H1 (cell line): ENCODE measurements around the gene CADM2. TPM values are rescaled to one million over a fixed set of nuclear protein-coding genes. Genes with fewer than 3 reads are reported as not detected.

Source experiments
- CTCF ChIA-PET: fragments of 300-600 bp; sonication (Branson Sonifier 250); formaldehyde crosslinking; loops from one replicate; lab custom pipeline; 2021; ENCODE audit not compliant: partially characterized antibody; lab: Charles Lee
- POLR2A ChIA-PET: fragments of 300-600 bp; sonication (Branson Sonifier 250); formaldehyde crosslinking; loops from one replicate; lab custom pipeline; 2021; ENCODE audit warnings: inconsistent platforms; ENCODE audit not compliant: partially characterized antibody; lab: Charles Lee
- DNase-seq, 2 experiments: peaks; one replicate each; pipeline versions ENCODE4 v3.0.0 to v3.0.0-alpha.2; 2010 to 2022; ENCODE audit warnings: low spot score in 2 of 2, low read depth in 1 of 2, mixed read lengths in 1 of 2
- FAIRE-seq: peaks from 2 replicates; lab custom pipeline; 2011; peaks lifted over from hg19 to GRCh38; lab: Jason Lieb, UNC
- H2AFZ ChIP-seq: 2 replicates; pipeline ENCODE4 v1.8.1; 2012; ENCODE audit warnings: low read length, inconsistent platforms
- H2AK5ac ChIP-seq: 2 replicates; pipeline ENCODE4 v1.6.1; 2013; ENCODE audit warnings: low read depth, low read length
- H2BK120ac ChIP-seq: replicated peaks from 2 replicates; pipeline ENCODE3; 2013; ENCODE audit warnings: low read depth, low read length, inconsistent platforms
- H2BK12ac ChIP-seq: 2 replicates; pipeline ENCODE4 v1.6.1; 2013; ENCODE audit warnings: low read depth, low read length
- H2BK15ac ChIP-seq: 2 replicates; pipeline ENCODE4 v1.6.1; 2013; ENCODE audit warnings: low read length
- H2BK20ac ChIP-seq: 2 replicates; pipeline ENCODE4 v1.6.1; 2013; ENCODE audit warnings: low read length
- H2BK5ac ChIP-seq: 2 replicates; pipeline ENCODE4 v1.6.1; 2013; ENCODE audit warnings: low read depth, low read length
- H3K14ac ChIP-seq: 2 replicates; pipeline ENCODE4 v1.6.1; 2013; ENCODE audit warnings: inconsistent platforms; ENCODE audit not compliant: insufficient read length
- H3K18ac ChIP-seq: 2 replicates; pipeline ENCODE4 v1.6.1; 2013; ENCODE audit warnings: low read length; ENCODE audit errors: extremely low read depth
- H3K23ac ChIP-seq: 2 replicates; pipeline ENCODE4 v1.6.1; 2013; ENCODE audit warnings: inconsistent platforms; ENCODE audit not compliant: insufficient read length
- H3K23me2 ChIP-seq: 2 replicates; pipeline ENCODE4 v1.6.1; 2013; ENCODE audit warnings: low read depth, low read length
- H3K27ac ChIP-seq: 2 replicates; pipeline ENCODE4 v1.6.1; 2011; ENCODE audit warnings: low read depth, low read length, inconsistent platforms
- H3K27me3 ChIP-seq, 4 experiments: replicated peaks in 1 of 4; 1 replicate in 1 of 4; 2 replicates in 3 of 4; pipeline versions ENCODE4 v1.6.1 to v1.8.1; 2011 to 2013; ENCODE audit warnings: low read length in 3 of 4, mild to moderate bottlenecking in 3 of 4, inconsistent platforms in 2 of 4, mixed read lengths in 2 of 4, moderate library complexity in 1 of 4; ENCODE audit not compliant: control insufficient read depth in 3 of 4, insufficient read depth in 3 of 4; ENCODE audit errors: extremely low read depth in 1 of 4
- H3K36me3 ChIP-seq, 4 experiments: 2 replicates each; pipeline versions ENCODE4 v1.6.1 to v1.8.1; 2011 to 2013; ENCODE audit warnings: mild to moderate bottlenecking in 4 of 4, low read length in 3 of 4, moderate library complexity in 2 of 4, control low read depth in 1 of 4, inconsistent platforms in 1 of 4; ENCODE audit not compliant: insufficient read depth in 4 of 4, control insufficient read depth in 2 of 4
- H3K4ac ChIP-seq: replicated peaks from 2 replicates; pipeline ENCODE3; 2013; ENCODE audit warnings: low read length, low read depth, mixed read lengths, inconsistent platforms; ENCODE audit not compliant: insufficient read length
- H3K4me1 ChIP-seq, 4 experiments: replicated peaks in 1 of 4; 1 replicate in 1 of 4; 2 replicates in 3 of 4; pipeline versions ENCODE4 v1.6.1 to v1.8.1; 2011 to 2013; ENCODE audit warnings: low read length in 3 of 4, inconsistent platforms in 2 of 4, mixed read lengths in 1 of 4; ENCODE audit not compliant: insufficient read depth in 4 of 4, control insufficient read depth in 3 of 4
- H3K4me2 ChIP-seq, 2 experiments: 2 replicates each; pipeline versions ENCODE4 v1.6.1 to v1.8.1; 2011 to 2013; ENCODE audit warnings: low read depth in 2 of 2, low read length in 2 of 2, control low read depth in 1 of 2, inconsistent platforms in 1 of 2, mild to moderate bottlenecking in 1 of 2; ENCODE audit not compliant: insufficient read depth in 1 of 2
- H3K4me3 ChIP-seq, 4 experiments: fragments of 200-600, 300-600 bp in 1 of 4; sonication (generic), shearing (Covaris generic), sonication (Bioruptor Twin) in 1 of 4; 2 replicates each; pipeline versions ENCODE4 v1.5.1 to v1.8.1; 2011 to 2016; ENCODE audit warnings: low read length in 4 of 4, low read depth in 3 of 4, control low read depth in 2 of 4, inconsistent platforms in 2 of 4, mild to moderate bottlenecking in 2 of 4, mixed read lengths in 1 of 4, moderate library complexity in 1 of 4; ENCODE audit not compliant: insufficient read depth in 2 of 4; ENCODE audit errors: extremely low read depth in 1 of 4
- H3K56ac ChIP-seq: replicated peaks from 2 replicates; pipeline ENCODE3; 2013; ENCODE audit warnings: low read depth, mild to moderate bottlenecking, mixed read lengths, low read length, inconsistent platforms; ENCODE audit not compliant: insufficient read length
- H3K79me1 ChIP-seq: 2 replicates; pipeline ENCODE4 v1.6.1; 2013; ENCODE audit warnings: low read depth, low read length, control low read depth
- H3K79me2 ChIP-seq, 2 experiments: 2 replicates each; pipeline versions ENCODE4 v1.6.1 to v1.8.1; 2012 to 2013; ENCODE audit warnings: low read length in 2 of 2, mild to moderate bottlenecking in 2 of 2, inconsistent platforms in 1 of 2; ENCODE audit not compliant: insufficient read depth in 2 of 2, control insufficient read depth in 1 of 2
- H3K9ac ChIP-seq, 4 experiments: replicated peaks in 1 of 4; 1 replicate in 1 of 4; 2 replicates in 3 of 4; pipeline versions ENCODE4 v1.6.1 to v1.8.1; 2011 to 2013; ENCODE audit warnings: low read depth in 3 of 4, low read length in 3 of 4, control low read depth in 2 of 4, mild to moderate bottlenecking in 2 of 4, moderate library complexity in 2 of 4, inconsistent platforms in 1 of 4; ENCODE audit errors: extremely low read depth in 1 of 4
- H3K9me3 ChIP-seq, 2 experiments: 2 replicates each; pipeline versions ENCODE4 v1.6.1 to v1.8.1; 2012 to 2013; ENCODE audit warnings: mild to moderate bottlenecking in 2 of 2, moderate library complexity in 2 of 2, control low read depth in 1 of 2, inconsistent platforms in 1 of 2, low read depth in 1 of 2, low read length in 1 of 2, mixed read lengths in 1 of 2; ENCODE audit not compliant: insufficient read depth in 2 of 2
- H4K20me1 ChIP-seq, 2 experiments: replicated peaks in 1 of 2; 2 replicates each; pipeline versions ENCODE3 to v1.8.1; 2011 to 2013; ENCODE audit warnings: inconsistent platforms in 2 of 2, low read length in 2 of 2, mild to moderate bottlenecking in 1 of 2; ENCODE audit not compliant: insufficient read depth in 2 of 2, control insufficient read depth in 1 of 2
- H4K5ac ChIP-seq: 2 replicates; pipeline ENCODE4 v1.6.1; 2013; ENCODE audit warnings: low read length, low read depth, mixed read lengths, inconsistent platforms; ENCODE audit not compliant: insufficient read length
- H4K8ac ChIP-seq: 2 replicates; pipeline ENCODE4 v1.8.0; 2013; ENCODE audit warnings: mild to moderate bottlenecking, moderate library complexity, low read length, inconsistent platforms; ENCODE audit not compliant: insufficient read depth; ENCODE audit errors: extremely low read depth
- H4K91ac ChIP-seq: replicated peaks from 2 replicates; pipeline ENCODE3; 2013; ENCODE audit warnings: low read length, mixed read lengths, inconsistent platforms; ENCODE audit not compliant: insufficient read length
- JUND ChIP-seq: IDR thresholded peaks from 2 replicates; pipeline ENCODE4 v1.6.1; 2011; ENCODE audit warnings: mild to moderate bottlenecking, improper control_type of control experiment, low read length
- MAFK ChIP-seq: IDR thresholded peaks from 2 replicates; pipeline ENCODE4 v1.6.1; 2012; ENCODE audit warnings: low read depth, mild to moderate bottlenecking, improper control_type of control experiment, low read length
- WGBS, 2 experiments: shearing (Covaris generic) in 1 of 2; methylation state at CpG; one replicate each; pipeline versions ENCODE4 v1.1.6 to v1.1.7; 2013 to 2015; ENCODE audit warnings: low lambda C conversion rate in 2 of 2, mixed read lengths in 2 of 2, inconsistent platforms in 1 of 2, low coverage in 1 of 2, missing lambda C conversion rate in 1 of 2; ENCODE audit not compliant: insufficient replicate concordance in 2 of 2, insufficient coverage in 1 of 2, insufficient read length in 1 of 2; ENCODE audit errors: extremely low coverage in 1 of 2, missing lambda C conversion rate in 1 of 2; 5-methylcytosine and 5-hydroxymethylcytosine counted together
- polyA plus RNA-seq, 7 experiments: library from polyadenylated mRNA; depleted of rRNA in 3 of 7; stranded (reverse) in 5 of 7; unstranded in 2 of 7; fragments of >200 nt in 5 of 7; fragments of 200-250 nt in 2 of 7; gene quantifications; 1 replicate in 5 of 7; 2 replicates in 1 of 7; 4 replicates in 1 of 7; pipeline versions ENCODE4 v1.2.1 to v1.2.3, GENCODE V29; 2011 to 2013; ENCODE audit warnings: missing spikeins in 2 of 7, mixed read lengths in 2 of 7
- total RNA-seq: library from RNA; stranded (reverse); fragmentation: NEBNext Ultra II Directional; extraction: Animal tissue kit (Norgen Biotek cat#: 25700); gene quantifications from 2 replicates; pipeline ENCODE4 v1.2.1, GENCODE V29; 2021

Gene CADM2
- total and polyA plus RNA-seq, 2 of the 8 experiments (the other 6 are each of a cell fraction or from before 2014, with no cell fraction given) = 14.9 to 20.9 TPM

GRCh38 chr3:84985795-84986194 lies 27.0 kb downstream of the CADM2 start:
- Histone ChIP-seq H4K8ac (no peak overlapping the region), H3K18ac (no peak overlapping the region; the same call in 1 of the 2 replicates), H2BK120ac (no peak overlapping the region), H3K4me1 (peaks cover 0 to 13% (median 1%) of the 10 kb centered on the region in 4 experiments; a peak in 3 of 7 replicates), H3K27ac (no peak overlapping the region), H3K36me3 (no peaks in the 10 kb centered on the region), H3K56ac (no peak overlapping the region), H3K4me2 (no peak overlapping the region), H2BK20ac (no peak overlapping the region), H3K79me2 (peaks cover 0 to 20% of the 10 kb centered on the region in 2 experiments; a peak in 2 of 4 replicates), H2AK5ac (no peak overlapping the region), H2BK5ac (no peak overlapping the region), H4K5ac (no peak overlapping the region), H2BK15ac (no peak overlapping the region), H3K4ac (no peak overlapping the region), H3K14ac (no peak overlapping the region), H3K27me3 (no peaks in the 10 kb centered on the region), H4K91ac (no peak overlapping the region), H3K9me3 (no peaks in the 10 kb centered on the region), H3K4me3 (no peak overlapping the region), H2BK12ac (no peak overlapping the region), H3K9ac (no peak overlapping the region), H3K79me1 (no peaks in the 10 kb centered on the region), H3K23me2 (no peaks in the 10 kb centered on the region), H3K23ac (no peak overlapping the region), H2AFZ (no peak overlapping the region), H4K20me1 (no peaks in the 10 kb centered on the region)
- WGBS, 2 experiments = 86% methylated on average over 1 of the region's 1 CpG; no CpG with 5 or more reads in 1 of the 2 experiments
- DNase-seq = no peak
- POLR2A ChIA-PET = no interaction called here
- no peak for FAIRE-seq
- CTCF ChIA-PET = interaction anchor here (0.7 kb wide), 1 partner anchor 14 kb away, joined by 3 read pairs; no protein-coding TSS in a partner anchor
- TF ChIP-seq MAFK (peak; percentile 88), JUND (no peak)
